HG02885 (cell line): ENCODE measurements around the gene SAMHD1.
"Not testable (repeated sequence)": the region's sequence is repeated elsewhere in the genome, so short reads cannot be mapped to it uniquely, and the experiment has no call there.

Experiments used
- ATAC-seq: cut with Tn5 transposase; IDR thresholded peaks from one replicate; pipeline ENCODE4 v1.9.1; 2021; ENCODE audit warnings: mild to moderate bottlenecking; ENCODE audit not compliant: unreplicated experiment, poor library complexity

Gene SAMHD1

GRCh38 chr20:36859700-36860330 is 91.7 kb downstream of the SAMHD1 start:
- ATAC-seq, result no peak

GRCh38 chr20:36859282-36859555 is 92.3 kb downstream of the SAMHD1 start:
- no peak for ATAC-seq

- ATAC-seq, result no peak
Observed at GRCh38 chr20:36856691-36857635, 94.5 kb downstream of the SAMHD1 start.

- no peak for ATAC-seq
Observed at GRCh38 chr20:36856195-36856594, 95.3 kb downstream of the SAMHD1 start.

GRCh38 chr20:36855241-36855657 is 96.3 kb downstream of the SAMHD1 start:
- no peak for ATAC-seq

GRCh38 chr20:36854348-36855240 is 96.9 kb downstream of the SAMHD1 start:
- ATAC-seq, result no peak

- ATAC-seq, result no peak
Observed at GRCh38 chr20:36852187-36852586, 99.3 kb downstream of the SAMHD1 start.

- no peak for ATAC-seq
Observed at GRCh38 chr20:36851490-36851889, 100.0 kb downstream of the SAMHD1 start.

GRCh38 chr20:36850759-36851158 is 100.7 kb downstream of the SAMHD1 start:
- ATAC-seq, result no peak

GRCh38 chr20:36849333-36850065 is 102.0 kb downstream of the SAMHD1 start:
- no peak for ATAC-seq

- no peak for ATAC-seq
Observed at GRCh38 chr20:36848677-36849076, 102.8 kb downstream of the SAMHD1 start.

GRCh38 chr20:36848078-36848660 is 103.3 kb downstream of the SAMHD1 start:
- ATAC-seq, result no peak

- no peak for ATAC-seq
Observed at GRCh38 chr20:36847710-36848040, 103.8 kb downstream of the SAMHD1 start.

GRCh38 chr20:36847009-36847709 is 104.3 kb downstream of the SAMHD1 start:
- no peak for ATAC-seq

GRCh38 chr20:36845288-36845971 is 106.1 kb downstream of the SAMHD1 start:
- no peak for ATAC-seq

GRCh38 chr20:36841030-36841429 is 110.5 kb downstream of the SAMHD1 start:
- not testable (repeated sequence) for ATAC-seq
